HK-2 (cell line): Measurements from ENCODE around the gene SART3.
"Not testable (repeated sequence)": the region's sequence is repeated elsewhere in the genome, so short reads cannot be mapped to it uniquely, and the experiment has no call there.

Source experiments
- DNase-seq: peaks from one replicate; pipeline ENCODE4 v3.0.0-alpha.2; 2018; ENCODE audit not compliant: unreplicated experiment

SART3 gene

GRCh38 chr12:108597559-108598471, 36.8 kb upstream of the SART3 start, which contains the start of gene TMEM119:
TSS of gene TMEM119 (minus strand) at chr12:108598084. CDS start at chr12:108592383, 5,701 bp downstream.
- no peak for DNase-seq

DNA sequence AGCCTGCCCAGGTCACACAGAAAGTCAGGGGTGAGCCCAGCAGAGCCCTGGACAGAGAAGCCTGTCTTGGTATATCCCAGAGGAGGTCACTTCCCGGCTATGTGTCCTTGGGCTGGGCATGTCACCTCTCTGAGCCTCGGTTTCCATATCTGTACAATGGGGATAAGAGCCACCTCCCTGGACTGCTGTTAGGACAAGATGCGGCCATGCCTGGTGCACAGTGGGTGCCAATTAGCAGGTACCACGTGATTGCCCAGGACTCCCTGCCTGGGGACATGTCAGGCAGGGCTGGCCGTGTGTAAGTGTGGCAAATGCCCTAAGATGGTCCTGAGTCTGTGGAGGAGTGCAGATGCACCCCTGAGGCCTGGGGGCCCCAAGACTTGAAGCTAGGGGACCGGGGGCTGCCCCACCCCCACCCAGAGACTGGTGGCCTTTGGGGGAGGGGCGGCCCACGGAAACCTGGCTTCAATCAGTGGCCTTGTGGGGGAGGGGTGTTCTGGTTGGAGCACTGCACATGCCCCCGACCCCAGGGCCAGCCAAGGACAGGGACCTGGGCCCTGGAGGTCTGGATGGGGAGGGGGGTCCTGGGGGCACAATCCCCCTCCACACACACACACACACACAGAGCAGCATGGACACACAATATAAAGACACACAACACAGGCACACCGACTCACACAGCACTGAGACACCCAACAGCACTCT, 36.0 kb upstream of the SART3 start:
- no peak for DNase-seq

DNA sequence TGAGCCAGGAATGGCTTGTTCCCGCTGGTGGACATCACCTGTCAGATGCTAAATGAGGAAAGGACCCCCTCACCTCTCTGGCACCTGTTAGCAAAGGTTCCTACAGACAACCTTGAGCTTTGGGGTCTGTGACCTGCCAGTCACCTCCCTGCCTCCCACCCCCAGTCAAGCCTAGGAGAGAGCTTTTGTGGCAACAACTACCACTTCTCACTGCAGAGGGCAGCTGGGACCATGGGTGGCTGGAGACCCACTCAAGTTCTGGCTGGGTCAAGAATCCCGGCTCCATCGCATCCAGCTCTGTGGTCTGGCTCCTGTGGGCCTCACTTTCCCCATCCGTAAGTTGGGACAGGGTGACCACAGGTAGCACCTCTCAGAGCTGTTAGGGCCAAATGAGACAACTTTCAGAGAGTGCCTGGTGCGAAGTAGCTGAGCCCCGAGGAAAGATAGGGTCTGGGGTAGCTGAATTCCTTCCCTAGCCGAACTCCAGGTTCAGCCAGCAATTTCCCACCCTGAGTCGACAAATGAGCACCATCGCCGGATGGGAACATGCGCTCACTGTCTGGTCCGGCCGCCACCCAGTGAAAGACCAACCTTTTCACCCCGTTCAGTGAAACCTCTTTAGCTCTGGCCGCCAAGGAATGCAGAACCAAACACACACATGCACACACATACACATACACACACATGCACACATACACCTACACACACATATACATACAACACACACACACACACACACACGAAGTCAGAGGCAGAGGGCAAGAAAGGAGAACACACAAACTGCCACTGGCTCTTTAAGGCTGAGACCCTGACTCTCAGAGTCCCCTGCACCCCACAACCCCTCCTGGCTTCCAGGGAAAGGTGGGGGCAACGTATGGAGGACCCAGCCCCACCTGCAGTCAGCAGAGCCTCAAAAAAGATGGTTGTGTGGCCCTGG, 35.0 kb upstream of the SART3 start:
- DNase-seq = no peak

DNA sequence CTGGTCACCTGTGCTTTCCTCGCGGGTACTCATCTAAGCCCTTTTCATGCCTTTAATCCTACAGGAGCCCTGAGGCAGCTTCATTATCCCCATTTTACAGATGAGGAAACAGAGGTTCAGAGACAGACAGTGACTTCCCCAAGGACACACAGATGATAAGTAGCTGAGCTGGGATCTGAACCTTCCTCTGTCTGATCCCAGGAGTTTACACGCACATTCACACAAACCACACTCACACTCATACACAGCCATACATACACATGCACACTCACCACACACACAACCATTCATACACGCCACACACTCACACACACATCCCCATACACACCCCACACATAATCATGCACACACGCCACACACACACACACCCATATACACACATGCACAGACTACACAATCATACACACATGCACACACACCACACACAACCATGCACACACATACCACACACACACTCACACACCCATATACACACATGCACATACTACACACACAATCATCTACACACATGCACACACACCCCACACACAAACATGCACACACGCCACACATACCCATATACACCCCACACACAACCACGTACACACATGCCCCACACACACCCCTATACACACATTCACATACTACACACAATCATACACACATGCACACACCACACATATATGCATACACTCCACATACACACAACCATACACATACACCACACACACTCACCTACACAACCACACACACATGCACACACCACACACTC, 34.2 kb upstream of the SART3 start:
- no peak for DNase-seq

DNA sequence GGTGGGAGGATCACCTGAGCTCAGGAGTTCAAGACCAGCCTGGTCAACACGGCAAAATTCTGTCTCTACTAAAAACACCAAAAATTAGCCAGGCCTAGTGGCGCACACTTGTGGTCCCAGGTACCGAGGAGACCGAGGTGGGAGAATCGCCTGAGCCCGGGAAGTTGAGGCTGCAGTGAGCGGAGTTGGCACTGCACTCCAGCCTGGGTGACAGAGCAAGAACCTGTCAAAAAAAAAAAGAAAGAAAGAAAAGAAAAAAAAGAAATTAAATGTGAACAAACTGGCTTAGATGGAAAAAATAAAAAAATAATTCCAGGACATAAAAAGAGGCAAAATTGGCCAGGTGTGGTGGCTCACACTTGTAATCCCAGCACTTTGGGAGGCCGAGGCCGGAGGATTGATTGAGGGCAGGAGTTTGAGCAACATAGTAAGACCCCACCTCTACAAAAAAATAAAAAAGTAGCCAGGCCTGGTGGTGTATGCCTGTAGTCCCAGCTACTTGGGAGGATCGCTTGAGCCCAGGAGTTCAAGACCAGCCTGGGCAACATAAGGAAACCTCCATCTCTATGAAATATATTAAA, 33.4 kb upstream of the SART3 start:
- DNase-seq = no peak

GRCh38 chr12:108592033-108592909, 31.3 kb upstream of the SART3 start:
- no peak for DNase-seq

- DNase-seq = no peak
These were observed 30.5 kb upstream of the SART3 start for GRCh38 chr12:108591267-108591980.

- not testable (repeated sequence) for DNase-seq
These were observed 29.5 kb upstream of the SART3 start for GRCh38 chr12:108590463-108590862.

DNA sequence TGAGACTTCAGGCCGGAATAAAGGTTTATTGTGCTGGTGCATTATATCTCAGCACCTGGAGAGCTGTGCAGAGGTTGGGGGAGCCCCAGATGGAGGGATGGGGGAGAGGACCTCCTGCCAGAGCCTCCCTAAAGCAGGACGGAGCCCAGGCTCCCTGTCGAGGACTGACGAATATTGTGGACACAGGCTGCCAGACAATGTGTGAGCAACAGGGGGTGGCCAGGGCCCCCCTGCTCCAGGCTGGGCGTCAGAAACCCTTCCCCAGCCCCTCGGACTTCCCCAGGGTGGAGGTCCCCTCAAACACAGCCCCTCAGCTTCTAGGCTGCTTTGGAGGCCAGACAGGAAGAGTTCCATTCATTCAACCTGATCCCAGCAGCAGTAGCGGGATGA, 28.9 kb upstream of the SART3 start:
- DNase-seq = no peak

GRCh38 chr12:108589028-108589839, 28.3 kb upstream of the SART3 start:
- no peak for DNase-seq

- no peak for DNase-seq
These were observed 26.9 kb upstream of the SART3 start for GRCh38 chr12:108587826-108588225.

GRCh38 chr12:108586306-108586705, 25.3 kb upstream of the SART3 start:
- no peak for DNase-seq

GRCh38 chr12:108585864-108586263, 24.9 kb upstream of the SART3 start:
- no peak for DNase-seq

- no peak for DNase-seq
These were observed 23.6 kb upstream of the SART3 start for GRCh38 chr12:108584456-108585065.

DNA sequence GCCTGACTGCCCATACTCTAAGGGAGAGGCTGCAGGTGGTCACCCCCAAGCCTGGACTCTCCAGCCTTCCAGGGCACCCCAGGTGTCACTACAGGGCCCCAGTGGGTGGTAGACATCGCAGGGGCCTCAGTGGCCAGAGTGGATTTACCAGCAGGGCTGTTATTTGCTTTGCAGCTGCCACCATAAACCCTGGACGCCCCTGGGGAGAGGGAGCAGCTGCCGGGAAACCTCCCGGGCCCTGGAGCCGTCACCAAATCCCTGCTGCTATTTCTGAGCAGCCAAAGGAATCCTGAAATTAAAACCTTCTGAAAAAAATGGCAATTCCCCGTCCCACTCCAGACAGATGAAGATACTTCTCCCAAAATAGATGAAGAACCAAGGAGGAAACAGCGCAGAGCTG, 23.0 kb upstream of the SART3 start:
- no peak for DNase-seq

DNA sequence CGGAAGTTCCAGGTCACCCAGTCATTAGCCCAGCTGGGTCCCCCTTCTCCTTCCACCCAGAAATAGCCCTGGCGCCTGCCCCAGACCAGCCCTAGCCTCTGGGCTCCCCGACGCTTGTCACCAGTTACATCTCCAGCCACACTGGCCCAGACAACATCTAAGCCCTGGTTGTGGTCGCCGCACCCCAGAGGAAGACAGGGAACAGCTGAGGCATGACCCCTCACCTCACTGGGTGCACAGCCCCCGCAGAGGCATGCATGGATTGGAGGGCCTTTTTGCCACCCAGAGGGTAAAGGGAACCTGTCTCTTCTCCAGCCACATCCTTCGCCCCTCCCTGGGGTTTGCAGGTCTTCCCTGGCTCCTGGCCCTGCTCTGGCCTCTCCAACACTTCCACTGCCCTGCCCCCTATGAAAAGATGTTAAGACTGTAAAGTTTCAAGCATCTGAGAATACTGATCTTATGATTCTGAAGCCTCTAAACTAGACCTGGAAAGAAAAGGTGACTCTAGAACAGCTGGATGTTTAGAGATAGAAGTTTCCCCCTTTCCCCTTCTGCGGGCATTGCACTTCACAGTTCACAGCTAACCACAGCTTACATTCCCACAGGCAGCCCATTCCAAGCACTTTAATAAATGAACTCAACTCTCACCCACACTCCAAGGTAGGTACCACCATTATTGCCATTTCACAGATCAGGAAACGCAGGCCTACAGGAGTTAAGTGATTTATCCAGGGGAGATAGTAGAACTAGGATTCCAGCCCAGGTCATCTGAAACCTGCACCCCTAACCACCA, 22.2 kb upstream of the SART3 start:
- no peak for DNase-seq

GRCh38 chr12:108582509-108582908, 21.5 kb upstream of the SART3 start:
- DNase-seq = no peak
